OCI-LY1 (cell line): ENCODE data around the gene SLC25A5.

Source experiments
- H2AFZ ChIP-seq: fragments of 200-600 bp; sonication (generic), shearing (Covaris generic); 2 replicates; pipeline ENCODE4 v1.6.0; 2014; ENCODE audit warnings: antibody characterized with exemption, mild to moderate bottlenecking, low read length
- H3F3A ChIP-seq: fragments of 200-600 bp; sonication (generic), shearing (Covaris generic); 2 replicates; pipeline ENCODE4 v1.6.0; 2014; ENCODE audit warnings: mild to moderate bottlenecking, antibody characterized with exemption, low read length, moderate library complexity; ENCODE audit not compliant: insufficient read depth
- H3K27ac ChIP-seq: fragments of 200-600 bp; sonication (generic); 2 replicates; pipeline ENCODE4 v1.5.1; 2014; ENCODE audit warnings: low read length, mixed run types, mild to moderate bottlenecking, low read depth; ENCODE audit not compliant: poor library complexity, severe bottlenecking
- H3K27me3 ChIP-seq: fragments of 200-600 bp; sonication (generic); 2 replicates; pipeline ENCODE4 v1.6.0; 2014; ENCODE audit warnings: antibody characterized with exemption, mild to moderate bottlenecking, low read length, moderate library complexity; ENCODE audit not compliant: insufficient read depth
- H3K36me3 ChIP-seq: fragments of 200-600 bp; sonication (generic); 2 replicates; pipeline ENCODE4 v1.6.1; 2014; ENCODE audit warnings: mild to moderate bottlenecking, antibody characterized with exemption, low read length, moderate library complexity, mixed read lengths; ENCODE audit not compliant: insufficient read depth
- H3K4me1 ChIP-seq: fragments of 200-600 bp; sonication (generic); 2 replicates; pipeline ENCODE4 v1.5.1; 2014; ENCODE audit warnings: mild to moderate bottlenecking, low read length, moderate library complexity; ENCODE audit not compliant: insufficient read depth, severe bottlenecking
- H3K4me2 ChIP-seq: fragments of 200-600 bp; sonication (generic), shearing (Covaris generic); 2 replicates; pipeline ENCODE4 v1.6.1; 2014; ENCODE audit warnings: low read length
- H3K4me3 ChIP-seq: fragments of 200-600 bp; sonication (generic); 2 replicates; pipeline ENCODE4 v1.5.1; 2014; ENCODE audit warnings: low read length, low read depth, mild to moderate bottlenecking, mixed read lengths; ENCODE audit not compliant: poor library complexity, severe bottlenecking
- H3K79me2 ChIP-seq: fragments of 200-600 bp; shearing (Covaris generic); 2 replicates; pipeline ENCODE4 v1.6.1; 2016; ENCODE audit warnings: mixed run types, low read length, mixed read lengths; ENCODE audit not compliant: insufficient read depth
- H3K9ac ChIP-seq: fragments of 200-600 bp; sonication (generic), shearing (Covaris generic); 2 replicates; pipeline ENCODE4 v1.6.1; 2014; ENCODE audit warnings: mild to moderate bottlenecking, low read length, mixed read lengths
- H3K9me2 ChIP-seq: fragments of 200-600 bp; sonication (generic), shearing (Covaris generic); 2 replicates; pipeline ENCODE4 v1.6.1; 2014; ENCODE audit warnings: low read depth, mild to moderate bottlenecking, low read length, mixed read lengths
- H3K9me3 ChIP-seq: fragments of 200-600 bp; shearing (Covaris generic); 2 replicates; pipeline ENCODE4 v1.6.1; 2014; ENCODE audit warnings: low read length, mixed read lengths
- H4K20me1 ChIP-seq: fragments of 200-600 bp; sonication (generic), shearing (Covaris generic); 2 replicates; pipeline ENCODE4 v1.6.0; 2016; ENCODE audit warnings: mild to moderate bottlenecking, low read length; ENCODE audit not compliant: insufficient read depth
- EZH2 ChIP-seq: fragments of 200-600 bp; sonication (generic), shearing (Covaris generic); IDR thresholded peaks from 2 replicates; pipeline ENCODE4 v1.8.0; 2017; ENCODE audit warnings: borderline replicate concordance, mixed run types, mild to moderate bottlenecking, antibody characterized with exemption, low read length, moderate library complexity, mixed read lengths
- TF ChIP-seq, protein P1 (sequence below): fragments of 200-600 bp; sonication (generic), shearing (Covaris generic); IDR thresholded peaks from 2 replicates; pipeline ENCODE4 v1.5.1; 2017; ENCODE audit warnings: mild to moderate bottlenecking, antibody characterized with exemption, low read length, moderate library complexity, mixed read lengths

Gene SLC25A5

DNA sequence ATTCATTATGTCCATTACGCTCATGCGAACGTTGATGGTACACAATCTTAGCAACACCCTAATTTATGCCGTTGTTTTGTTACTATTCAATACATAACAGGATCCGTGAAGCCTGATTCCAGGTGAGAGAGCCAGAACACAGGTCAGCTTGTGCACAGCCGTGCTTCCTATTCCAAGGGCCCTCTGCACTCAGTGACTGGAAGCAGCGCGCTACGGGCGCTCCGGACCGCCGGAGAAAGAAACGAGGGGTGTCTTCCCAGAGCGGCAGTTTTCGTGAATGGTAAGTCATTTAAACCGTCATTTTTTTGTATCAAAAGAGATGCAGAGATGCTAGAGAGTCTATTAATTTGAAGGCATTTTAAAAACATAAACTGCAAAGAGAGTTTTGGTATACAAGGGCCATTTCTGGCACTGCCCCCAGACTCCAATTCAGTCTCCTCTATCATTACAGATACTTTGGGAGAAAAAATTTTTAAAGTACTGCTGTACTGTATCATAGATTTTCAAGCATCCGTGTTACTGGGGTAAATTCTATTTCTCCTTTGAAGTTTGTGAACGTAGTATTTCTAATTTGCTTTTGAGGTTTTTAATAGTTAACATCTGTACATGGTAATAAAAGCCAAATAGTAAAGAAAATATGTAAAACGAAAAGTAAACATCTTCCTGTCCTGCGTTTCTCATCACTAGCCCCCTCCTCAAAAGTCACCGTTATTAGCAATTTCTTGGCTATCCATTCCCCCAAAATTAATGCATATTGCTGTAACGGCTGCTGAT lies 6.6 kb downstream of the SLC25A5 start:
- Histone ChIP-seq H3K27ac (no peak overlapping the region), H3K9me3 (no peaks in the 10 kb centered on the region), H3K4me3 (no peak overlapping the region), H4K20me1 (no peaks in the 10 kb centered on the region), H3K4me1 (peaks cover under 1% of the 10 kb centered on the region), H3F3A (no peaks in the 10 kb centered on the region), H3K9me2 (no peaks in the 10 kb centered on the region), H3K4me2 (no peak overlapping the region), H3K36me3 (peaks cover 18% of the 10 kb centered on the region), H2AFZ (no peak overlapping the region), H3K79me2 (no peaks in the 10 kb centered on the region), H3K9ac (no peak overlapping the region), H3K27me3 (no peaks in the 10 kb centered on the region)
- no peak for TF ChIP-seq EZH2
- TF ChIP-seq, protein P1, sequence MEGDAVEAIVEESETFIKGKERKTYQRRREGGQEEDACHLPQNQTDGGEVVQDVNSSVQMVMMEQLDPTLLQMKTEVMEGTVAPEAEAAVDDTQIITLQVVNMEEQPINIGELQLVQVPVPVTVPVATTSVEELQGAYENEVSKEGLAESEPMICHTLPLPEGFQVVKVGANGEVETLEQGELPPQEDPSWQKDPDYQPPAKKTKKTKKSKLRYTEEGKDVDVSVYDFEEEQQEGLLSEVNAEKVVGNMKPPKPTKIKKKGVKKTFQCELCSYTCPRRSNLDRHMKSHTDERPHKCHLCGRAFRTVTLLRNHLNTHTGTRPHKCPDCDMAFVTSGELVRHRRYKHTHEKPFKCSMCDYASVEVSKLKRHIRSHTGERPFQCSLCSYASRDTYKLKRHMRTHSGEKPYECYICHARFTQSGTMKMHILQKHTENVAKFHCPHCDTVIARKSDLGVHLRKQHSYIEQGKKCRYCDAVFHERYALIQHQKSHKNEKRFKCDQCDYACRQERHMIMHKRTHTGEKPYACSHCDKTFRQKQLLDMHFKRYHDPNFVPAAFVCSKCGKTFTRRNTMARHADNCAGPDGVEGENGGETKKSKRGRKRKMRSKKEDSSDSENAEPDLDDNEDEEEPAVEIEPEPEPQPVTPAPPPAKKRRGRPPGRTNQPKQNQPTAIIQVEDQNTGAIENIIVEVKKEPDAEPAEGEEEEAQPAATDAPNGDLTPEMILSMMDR = no peak

DNA sequence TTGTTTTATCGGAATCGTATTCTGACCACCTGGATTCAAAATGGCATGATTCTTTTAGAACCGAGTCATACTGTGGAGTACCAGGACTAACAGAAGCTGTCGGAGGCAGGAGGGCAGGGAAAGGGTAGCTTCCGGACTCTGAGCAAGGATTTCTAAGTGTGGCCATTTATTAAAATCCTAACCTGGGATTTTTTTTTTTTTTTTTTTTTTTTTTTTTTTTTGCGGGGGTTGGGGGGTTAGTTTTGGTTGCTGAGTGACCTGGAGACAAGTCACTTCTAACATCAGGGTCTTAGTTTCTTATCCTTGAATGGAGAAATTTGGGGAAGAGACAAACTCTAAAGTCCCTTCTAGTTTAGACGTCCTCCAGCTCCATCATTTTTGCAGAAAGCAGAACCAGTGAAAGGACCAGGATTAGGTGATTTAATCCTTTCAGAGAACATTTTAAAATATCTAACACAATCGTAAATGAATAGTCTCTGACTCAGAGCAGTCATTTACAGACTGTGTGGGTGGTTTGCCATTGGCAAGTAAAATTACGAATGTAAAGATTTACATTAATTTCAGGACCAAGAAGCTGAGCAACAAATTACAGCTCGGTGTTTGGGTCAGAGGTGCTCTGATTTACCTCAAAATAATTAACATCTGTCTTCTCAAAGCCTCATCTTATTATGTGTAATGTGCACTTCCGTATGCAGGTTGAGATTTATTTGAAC lies 7.3 kb downstream of the SLC25A5 start:
- no peak overlapping the region for H3K9ac ChIP-seq
- H3K36me3 ChIP-seq = peaks cover 10% of the 10 kb centered on the region
- H3F3A ChIP-seq = no peaks in the 10 kb centered on the region
- H4K20me1 ChIP-seq = no peaks in the 10 kb centered on the region
- TF ChIP-seq, protein P1 = no peak
- no peak for TF ChIP-seq EZH2
- H3K9me3 ChIP-seq = no peaks in the 10 kb centered on the region
- H3K79me2 ChIP-seq = no peaks in the 10 kb centered on the region
- H2AFZ ChIP-seq = no peak overlapping the region
- no peak overlapping the region for H3K4me3 ChIP-seq
- no peaks in the 10 kb centered on the region for H3K27me3 ChIP-seq
- H3K9me2 ChIP-seq = no peaks in the 10 kb centered on the region
- no peak overlapping the region for H3K27ac ChIP-seq
- H3K4me2 ChIP-seq = no peak overlapping the region
- no peaks in the 10 kb centered on the region for H3K4me1 ChIP-seq

DNA sequence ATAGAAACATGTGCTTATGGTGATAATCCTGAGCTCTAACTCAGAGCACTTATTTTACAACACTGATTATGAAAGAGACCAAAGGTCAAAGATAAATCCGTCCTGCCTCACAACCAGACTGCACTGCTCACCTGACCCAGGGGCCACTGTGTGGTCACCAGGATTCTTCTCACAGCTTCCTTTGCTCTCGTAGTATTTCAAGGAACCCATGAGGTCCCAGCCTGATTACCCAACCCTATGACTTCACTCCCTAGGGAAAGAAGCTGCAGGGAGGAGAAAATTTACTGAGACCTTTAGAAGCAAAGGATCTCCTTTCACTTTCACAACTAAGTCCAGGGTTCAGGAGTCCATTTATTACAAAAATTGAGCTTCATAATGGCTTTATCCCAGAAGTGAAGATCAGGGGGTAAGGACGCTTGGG lies 9.6 kb downstream of the SLC25A5 start:
- Histone ChIP-seq H3K79me2 (no peaks in the 10 kb centered on the region), H3K36me3 (no peaks in the 10 kb centered on the region), H3K27ac (no peak overlapping the region), H3K9me3 (no peaks in the 10 kb centered on the region), H3K4me3 (no peak overlapping the region), H3K4me1 (peaks cover 13% of the 10 kb centered on the region), H3F3A (no peaks in the 10 kb centered on the region), H3K4me2 (no peak overlapping the region), H2AFZ (no peak overlapping the region), H4K20me1 (no peaks in the 10 kb centered on the region), H3K27me3 (no peaks in the 10 kb centered on the region), H3K9me2 (no peaks in the 10 kb centered on the region), H3K9ac (no peak overlapping the region)
- TF ChIP-seq EZH2 = no peak
- TF ChIP-seq, protein P1 = no peak
